Keratinocyte (primary cell): ENCODE measurements around the gene SLC16A7. TPM values are rescaled to one million over a fixed set of nuclear protein-coding genes. Genes with fewer than 3 reads are reported as not detected.

ENCODE experiments used
- DNase-seq: peaks from one replicate; pipeline ENCODE4 v3.0.0-alpha.2; 2011; ENCODE audit warnings: low read depth, missing footprints, low spot score
- FAIRE-seq: peaks from 2 replicates; lab custom pipeline; 2011; peaks lifted over from hg19 to GRCh38; lab: Jason Lieb, UNC
- H2AFZ ChIP-seq: 2 replicates; pipeline ENCODE4 v1.6.0; 2012; ENCODE audit warnings: low read length, control low read depth, inconsistent platforms; ENCODE audit not compliant: control insufficient read depth
- H3K27ac ChIP-seq: 2 replicates; pipeline ENCODE4 v1.5.1; 2011; ENCODE audit warnings: low read length; ENCODE audit not compliant: control insufficient read depth, insufficient read depth
- H3K27me3 ChIP-seq: 3 replicates; pipeline ENCODE4 v1.6.0; 2011; ENCODE audit warnings: low read length; ENCODE audit not compliant: control insufficient read depth, insufficient read depth; ENCODE audit errors: extremely low read depth
- H3K36me3 ChIP-seq, 2 experiments: 2 replicates in 1 of 2; 3 replicates in 1 of 2; pipeline ENCODE4 v1.5.1; 2011; ENCODE audit warnings: low read length in 2 of 2, mild to moderate bottlenecking in 1 of 2; ENCODE audit not compliant: control insufficient read depth in 2 of 2, insufficient read depth in 2 of 2; ENCODE audit errors: extremely low read depth in 1 of 2
- H3K4me1 ChIP-seq: 3 replicates; pipeline ENCODE4 v1.5.1; 2011; ENCODE audit warnings: low read length; ENCODE audit not compliant: control insufficient read depth, insufficient read depth; ENCODE audit errors: extremely low read depth
- H3K4me2 ChIP-seq: 3 replicates; pipeline ENCODE4 v1.6.0; 2011; ENCODE audit warnings: low read depth, low read length; ENCODE audit not compliant: control insufficient read depth, insufficient read depth; ENCODE audit errors: extremely low read depth
- H3K4me3 ChIP-seq, 3 experiments: fragments of 200-600 bp in 1 of 3; sonication (generic) in 1 of 3; 2 replicates in 2 of 3; 3 replicates in 1 of 3; pipeline ENCODE4 v1.5.1; 2011 to 2016; ENCODE audit warnings: low read length in 3 of 3, mild to moderate bottlenecking in 3 of 3, control low read depth in 2 of 3, inconsistent platforms in 1 of 3, low read depth in 1 of 3, mixed read lengths in 1 of 3, mixed run types in 1 of 3, moderate library complexity in 1 of 3; ENCODE audit not compliant: control insufficient read depth in 2 of 3, insufficient read depth in 2 of 3; ENCODE audit errors: extremely low read depth in 1 of 3
- H3K79me2 ChIP-seq: 2 replicates; pipeline ENCODE4 v1.6.0; 2012; ENCODE audit warnings: low read length; ENCODE audit not compliant: control insufficient read depth, insufficient read depth
- H3K9ac ChIP-seq: 3 replicates; pipeline ENCODE4 v1.6.0; 2011; ENCODE audit warnings: low read length; ENCODE audit not compliant: control insufficient read depth, insufficient read depth; ENCODE audit errors: extremely low read depth
- H3K9me1 ChIP-seq: 3 replicates; pipeline ENCODE4 v1.6.0; 2011; ENCODE audit warnings: low read length; ENCODE audit not compliant: control insufficient read depth, insufficient read depth; ENCODE audit errors: extremely low read depth
- H3K9me3 ChIP-seq: 2 replicates; pipeline ENCODE4 v1.5.1; 2012; ENCODE audit warnings: low read depth, low read length; ENCODE audit not compliant: control insufficient read depth
- H4K20me1 ChIP-seq: 3 replicates; pipeline ENCODE4 v1.6.0; 2011; ENCODE audit warnings: low read length; ENCODE audit not compliant: control insufficient read depth, insufficient read depth; ENCODE audit errors: extremely low read depth
- CTCF ChIP-seq, 3 experiments: IDR thresholded peaks in 1 of 3; conservative IDR thresholded peaks in 1 of 3; optimal IDR thresholded peaks in 1 of 3; 2 replicates in 2 of 3; 3 replicates in 1 of 3; pipeline versions ENCODE3 to v1.5.1; 2011; ENCODE audit warnings: low read length in 3 of 3, mild to moderate bottlenecking in 3 of 3, moderate library complexity in 2 of 3, control low read depth in 1 of 3, inconsistent platforms in 1 of 3; ENCODE audit not compliant: insufficient read depth in 2 of 3; ENCODE audit errors: extremely low read depth in 1 of 3
- EZH2 ChIP-seq: IDR thresholded peaks from one replicate; pipeline ENCODE4 v1.6.1; 2012; ENCODE audit warnings: inconsistent platforms, mild to moderate bottlenecking, low read length, moderate library complexity
- dilution Hi-C: fragments of 300-500 bp; cut with MboI; formaldehyde crosslinking; loops from one replicate; pipeline ENCODE4 v1.7.0; 2020; ENCODE audit warnings: low sequenced_read_pairs; ENCODE audit not compliant: extremely low pct_ligation_motif_present
- polyA plus RNA-seq, 5 experiments: library from polyadenylated mRNA; depleted of rRNA in 3 of 5; stranded (reverse) in 3 of 5; stranded (forward) in 1 of 5; unstranded in 1 of 5; fragments of >200 nt; gene quantifications; 1 replicate in 1 of 5; 2 replicates in 3 of 5; 3 replicates in 1 of 5; pipeline versions ENCODE4 v1.2.1 to v1.2.3, GENCODE V29; 2011 to 2012; ENCODE audit warnings: missing spikeins in 2 of 5, low read depth in 1 of 5, low replicate concordance in 1 of 5

SLC16A7 gene
- polyA plus RNA-seq, 1 donor (not counting 4 experiments of a cell fraction or from before 2014, with no cell fraction given), result 0.87 TPM

- Histone ChIP-seq H3K9me3 (no peaks in the 10 kb centered on the region), H3K4me2 (no peak overlapping the region), H3K9me1 (no peaks in the 10 kb centered on the region), H3K4me1 (no peaks in the 10 kb centered on the region), H3K36me3 (no peaks in the 10 kb centered on the region), H3K9ac (no peak overlapping the region), H3K27ac (no peak overlapping the region), H2AFZ (no peak overlapping the region), H3K4me3 (no peak overlapping the region), H3K79me2 (no peaks in the 10 kb centered on the region), H3K27me3 (no peaks in the 10 kb centered on the region), H4K20me1 (no peaks in the 10 kb centered on the region)
- no peak for FAIRE-seq
- dilution Hi-C loops, result no loop called here
- no peak for TF ChIP-seq EZH2
- TF ChIP-seq CTCF (optimal IDR thresholded peaks at IDR 0.05 in 1 of 3, IDR thresholded peaks at IDR 0.05 in 1 of 3, conservative IDR thresholded peaks at IDR 0.05 in 1 of 3; ENCODE audit: extremely low read depth in 1 of 3, insufficient read depth in 2 of 3, low read length in 3 of 3), result no peak
- DNase-seq, result no peak
Observed at GRCh38 chr12:59672273-59672672, 76.4 kb downstream of the SLC16A7 start.

- Histone ChIP-seq H3K4me2 (no peak overlapping the region), H3K9me3 (no peaks in the 10 kb centered on the region), H2AFZ (no peak overlapping the region), H3K9ac (no peak overlapping the region), H3K36me3 (no peaks in the 10 kb centered on the region), H3K4me3 (no peak overlapping the region), H3K4me1 (no peaks in the 10 kb centered on the region), H3K79me2 (no peaks in the 10 kb centered on the region), H3K9me1 (no peaks in the 10 kb centered on the region), H3K27ac (no peak overlapping the region), H3K27me3 (no peaks in the 10 kb centered on the region), H4K20me1 (no peaks in the 10 kb centered on the region)
- TF ChIP-seq EZH2 (no peak), CTCF (optimal IDR thresholded peaks at IDR 0.05 in 1 of 3, IDR thresholded peaks at IDR 0.05 in 1 of 3, conservative IDR thresholded peaks at IDR 0.05 in 1 of 3; ENCODE audit: extremely low read depth in 1 of 3, insufficient read depth in 2 of 3, low read length in 3 of 3) (no peak)
- dilution Hi-C loops, result no loop called here
- DNase-seq, result no peak
- FAIRE-seq, result no peak
Observed at GRCh38 chr12:59675461-59675860, 79.6 kb downstream of the SLC16A7 start.
